HG02870 (cell line): ENCODE data around the gene JAGN1.
"Not testable (repeated sequence)": the region's sequence is repeated elsewhere in the genome, so short reads cannot be mapped to it uniquely, and the experiment has no call there.

ENCODE experiments used
- ATAC-seq: cut with Tn5 transposase; IDR thresholded peaks from one replicate; pipeline ENCODE4 v1.9.1; 2021; ENCODE audit warnings: mild to moderate bottlenecking, moderate library complexity; ENCODE audit not compliant: unreplicated experiment

JAGN1 gene

GRCh38 chr3:9916734-9917680 is 26.6 kb downstream of the JAGN1 start, which contains the start of gene IL17RC:
Gene IL17RC, plus strand, starts transcription at chr3:9917098. Its CDS starts 218 bp downstream, at chr3:9917316.
- no peak for ATAC-seq

- ATAC-seq = no peak
Measured at GRCh38 chr3:9917820-9918219, 27.4 kb downstream of the JAGN1 start.

GRCh38 chr3:9918261-9919038 is 28.0 kb downstream of the JAGN1 start:
- ATAC-seq = no peak

- ATAC-seq = no peak
Measured at GRCh38 chr3:9928158-9928557, 37.7 kb downstream of the JAGN1 start.

GRCh38 chr3:9930804-9931418 is 40.5 kb downstream of the JAGN1 start:
- ATAC-seq = no peak

- no peak for ATAC-seq
Measured at GRCh38 chr3:9932535-9932842, 42.1 kb downstream of the JAGN1 start.

- peak; percentile 46 for ATAC-seq
Measured at GRCh38 chr3:9932843-9933560, 42.6 kb downstream of the JAGN1 start.

- peak; percentile 86 for ATAC-seq
Measured at GRCh38 chr3:9933561-9934234, 43.3 kb downstream of the JAGN1 start, which contains the start of gene CRELD1. Gene CRELD1, plus strand, starts transcription at chr3:9933834. Its CDS starts 605 bp downstream, at chr3:9934439.

- no peak for ATAC-seq
Measured at GRCh38 chr3:9934235-9934621, 43.8 kb downstream of the JAGN1 start.

GRCh38 chr3:9934993-9935392 is 44.6 kb downstream of the JAGN1 start:
- no peak for ATAC-seq

- ATAC-seq = no peak
Measured at GRCh38 chr3:9935966-9936510, 45.6 kb downstream of the JAGN1 start.

- no peak for ATAC-seq
Measured at GRCh38 chr3:9937486-9938238, 47.3 kb downstream of the JAGN1 start.

- ATAC-seq = no peak
Measured at GRCh38 chr3:9938966-9939365, 48.6 kb downstream of the JAGN1 start.

GRCh38 chr3:9939906-9940305 is 49.5 kb downstream of the JAGN1 start:
- ATAC-seq = not testable (repeated sequence)

GRCh38 chr3:9940746-9941145 is 50.3 kb downstream of the JAGN1 start:
- no peak for ATAC-seq

GRCh38 chr3:9942164-9942563 is 51.8 kb downstream of the JAGN1 start:
- ATAC-seq = no peak

GRCh38 chr3:9942934-9943690 is 52.7 kb downstream of the JAGN1 start:
- no peak for ATAC-seq
